ENCODE results near the gene AR.

Gene AR

GRCh38 chrX:67749536-67749935, 205.7 kb downstream of the AR start:
- H3K27me3 ChIP-seq (ENCODE audit: control insufficient read depth in 1 of 2, insufficient read depth in 2 of 2, low read length in 2 of 2): no peaks in the 10 kb centered on the region
- H3K36me3 ChIP-seq (ENCODE audit: control insufficient read depth in 1 of 2, insufficient read depth in 2 of 2, low read length in 2 of 2): no peaks in the 10 kb centered on the region
- H3K27ac ChIP-seq (ENCODE audit: low read depth, low read length): no peak overlapping the region
- H3K9me3 ChIP-seq (ENCODE audit: control insufficient read depth in 1 of 2, low read length in 2 of 2): no peaks in the 10 kb centered on the region
- no peak overlapping the region for H3K4me3 ChIP-seq (ENCODE audit: low read depth in 1 of 2, low read length in 2 of 2)
- no peak overlapping the region for H3K9ac ChIP-seq (ENCODE audit: low read depth in 1 of 2, low read length in 2 of 2)
- H3K4me1 ChIP-seq (ENCODE audit: control insufficient read depth in 1 of 2, insufficient read depth in 2 of 2, low read length in 2 of 2): no peaks in the 10 kb centered on the region

- Histone ChIP-seq H3K4me3 (ENCODE audit: low read depth in 1 of 2, low read length in 2 of 2) (no peak overlapping the region), H3K27ac (ENCODE audit: low read depth, low read length) (no peak overlapping the region), H3K27me3 (ENCODE audit: control insufficient read depth in 1 of 2, insufficient read depth in 2 of 2, low read length in 2 of 2) (no peaks in the 10 kb centered on the region), H3K36me3 (ENCODE audit: control insufficient read depth in 1 of 2, insufficient read depth in 2 of 2, low read length in 2 of 2) (no peaks in the 10 kb centered on the region), H3K9ac (ENCODE audit: low read depth in 1 of 2, low read length in 2 of 2) (no peak overlapping the region), H3K9me3 (ENCODE audit: control insufficient read depth in 1 of 2, low read length in 2 of 2) (no peaks in the 10 kb centered on the region), H3K4me1 (ENCODE audit: control insufficient read depth in 1 of 2, insufficient read depth in 2 of 2, low read length in 2 of 2) (no peaks in the 10 kb centered on the region)
These were observed 206.9 kb downstream of the AR start for GRCh38 chrX:67750694-67751093.

- Histone ChIP-seq H3K4me1 (ENCODE audit: control insufficient read depth in 1 of 2, insufficient read depth in 2 of 2, low read length in 2 of 2) (no peaks in the 10 kb centered on the region), H3K27ac (ENCODE audit: low read depth, low read length) (no peak overlapping the region), H3K27me3 (ENCODE audit: control insufficient read depth in 1 of 2, insufficient read depth in 2 of 2, low read length in 2 of 2) (no peaks in the 10 kb centered on the region), H3K4me3 (ENCODE audit: low read depth in 1 of 2, low read length in 2 of 2) (no peak overlapping the region), H3K36me3 (ENCODE audit: control insufficient read depth in 1 of 2, insufficient read depth in 2 of 2, low read length in 2 of 2) (no peaks in the 10 kb centered on the region), H3K9me3 (ENCODE audit: control insufficient read depth in 1 of 2, low read length in 2 of 2) (no peaks in the 10 kb centered on the region), H3K9ac (ENCODE audit: low read depth in 1 of 2, low read length in 2 of 2) (no peak overlapping the region)
These were observed 215.2 kb downstream of the AR start for GRCh38 chrX:67759018-67759417.

GRCh38 chrX:67777148-67777547, 233.3 kb downstream of the AR start:
- H3K4me3 ChIP-seq (ENCODE audit: low read depth in 1 of 2, low read length in 2 of 2): no peak overlapping the region
- no peaks in the 10 kb centered on the region for H3K27me3 ChIP-seq (ENCODE audit: control insufficient read depth in 1 of 2, insufficient read depth in 2 of 2, low read length in 2 of 2)
- H3K4me1 ChIP-seq (ENCODE audit: control insufficient read depth in 1 of 2, insufficient read depth in 2 of 2, low read length in 2 of 2): no peaks in the 10 kb centered on the region
- H3K36me3 ChIP-seq (ENCODE audit: control insufficient read depth in 1 of 2, insufficient read depth in 2 of 2, low read length in 2 of 2): no peaks in the 10 kb centered on the region
- no peaks in the 10 kb centered on the region for H3K9me3 ChIP-seq (ENCODE audit: control insufficient read depth in 1 of 2, low read length in 2 of 2)
- no peak overlapping the region for H3K27ac ChIP-seq (ENCODE audit: low read depth, low read length)
- no peak overlapping the region for H3K9ac ChIP-seq (ENCODE audit: low read depth in 1 of 2, low read length in 2 of 2)

- Histone ChIP-seq H3K36me3 (ENCODE audit: control insufficient read depth in 1 of 2, insufficient read depth in 2 of 2, low read length in 2 of 2) (no peaks in the 10 kb centered on the region), H3K27me3 (ENCODE audit: control insufficient read depth in 1 of 2, insufficient read depth in 2 of 2, low read length in 2 of 2) (no peaks in the 10 kb centered on the region), H3K4me3 (ENCODE audit: low read depth in 1 of 2, low read length in 2 of 2) (no peak overlapping the region), H3K9ac (ENCODE audit: low read depth in 1 of 2, low read length in 2 of 2) (no peak overlapping the region), H3K27ac (ENCODE audit: low read depth, low read length) (no peak overlapping the region), H3K9me3 (ENCODE audit: control insufficient read depth in 1 of 2, low read length in 2 of 2) (no peaks in the 10 kb centered on the region), H3K4me1 (ENCODE audit: control insufficient read depth in 1 of 2, insufficient read depth in 2 of 2, low read length in 2 of 2) (no peaks in the 10 kb centered on the region)
These were observed 235.3 kb downstream of the AR start for GRCh38 chrX:67779099-67779498.
